Chondrocyte (in vitro differentiated cells): ENCODE results near the gene SSR4. TPM values are rescaled to one million over a fixed set of nuclear protein-coding genes. Genes with fewer than 3 reads are reported as not detected.
"Not testable (repeated sequence)": the region's sequence is repeated elsewhere in the genome, so short reads cannot be mapped to it uniquely, and the experiment has no call there.

ENCODE experiments used
- DNase-seq: peaks from one replicate; pipeline ENCODE4 v3.0.0; 2021; ENCODE audit warnings: mixed read lengths, low spot score
- H3K27ac Mint-ChIP-seq: one replicate; pipeline ENCODE4 v1.8.0; 2021; ENCODE audit warnings: mild to moderate bottlenecking, moderate library complexity, mixed read lengths; ENCODE audit not compliant: unreplicated experiment
- H3K27me3 Mint-ChIP-seq: 2 replicates; pipeline ENCODE4 v1.8.0; 2021; ENCODE audit warnings: low read depth, mixed read lengths
- H3K36me3 Mint-ChIP-seq: 2 replicates; pipeline ENCODE4 v1.8.0; 2021; ENCODE audit warnings: low read depth, mixed read lengths
- H3K4me1 Mint-ChIP-seq: 2 replicates; pipeline ENCODE4 v1.8.0; 2021; ENCODE audit warnings: low read depth, mild to moderate bottlenecking, mixed read lengths
- H3K4me3 Mint-ChIP-seq: one replicate; pipeline ENCODE4 v1.8.0; 2021; ENCODE audit warnings: mild to moderate bottlenecking, moderate library complexity, mixed read lengths; ENCODE audit not compliant: unreplicated experiment
- H3K9me3 Mint-ChIP-seq: 2 replicates; pipeline ENCODE4 v1.8.0; 2021; ENCODE audit warnings: low read depth, mixed read lengths
- total RNA-seq: library from RNA; stranded (reverse); gene quantifications from 3 replicates; pipeline ENCODE4 v1.2.1, GENCODE V29; 2021
- TF ChIP-seq, protein P1 (sequence below): fragments of 200-600 bp; sonication (generic); IDR thresholded peaks from 2 replicates; pipeline ENCODE4 v1.5.0; 2021; ENCODE audit warnings: antibody characterized with exemption, mild to moderate bottlenecking, moderate library complexity

The SSR4 gene
- total RNA-seq, 1 donor from 2014 or later, result 245 TPM

DNA sequence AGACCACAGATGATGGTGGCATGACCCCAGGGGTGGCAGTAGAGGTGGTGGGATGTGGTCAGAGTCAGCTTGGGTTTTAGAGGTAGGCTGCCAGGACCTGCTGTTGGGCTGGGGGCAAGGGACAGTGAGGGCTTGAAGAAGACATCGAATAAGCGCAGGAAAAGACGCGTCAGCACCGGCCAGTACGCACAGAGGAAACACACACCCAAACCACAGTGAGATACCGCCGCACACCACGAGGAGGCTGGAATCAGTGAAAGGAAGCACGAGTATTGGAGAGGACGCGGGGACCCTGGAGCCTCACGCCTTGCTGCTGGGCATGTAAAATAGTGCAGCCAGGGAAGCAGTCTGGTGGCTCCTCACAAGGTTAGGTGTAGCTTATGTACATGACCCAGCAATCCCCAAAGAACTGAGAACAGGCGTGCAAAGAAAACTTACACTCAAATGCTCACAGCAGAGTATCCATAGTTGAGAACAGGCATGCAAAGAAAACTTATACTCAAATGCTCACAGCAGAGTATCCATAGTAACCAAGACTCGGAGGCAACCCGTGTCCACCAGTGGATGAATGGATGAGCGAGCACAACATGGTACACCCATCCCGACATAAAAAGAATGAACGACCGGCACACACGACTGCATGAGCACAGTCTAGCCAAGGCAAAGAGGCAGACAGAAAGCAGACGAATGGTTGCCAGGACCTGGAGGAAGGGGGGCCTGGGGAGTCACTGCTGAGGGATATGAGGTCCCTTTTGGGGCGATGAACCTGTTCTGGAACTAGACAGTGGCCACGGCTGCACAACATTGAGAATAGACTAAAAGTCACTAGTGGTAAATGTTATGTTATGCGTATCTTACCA is 22.6 kb downstream of the SSR4 start:
- Mint-ChIP-seq H3K9me3 (peaks cover 3% of the 10 kb centered on the region), H3K36me3 (no peaks in the 10 kb centered on the region)
- no peak for DNase-seq

GRCh38 chrX:153818064-153818463 is 23.6 kb downstream of the SSR4 start:
- DNase-seq, H3K27me3 Mint-ChIP-seq, H3K4me3 Mint-ChIP-seq, H3K4me1 Mint-ChIP-seq, H3K9me3 Mint-ChIP-seq, H3K36me3 Mint-ChIP-seq, H3K27ac Mint-ChIP-seq: not testable (repeated sequence)

More for the DNA sequence above, 22.6 kb downstream of the SSR4 start:
- H3K27me3 Mint-ChIP-seq, result no peaks in the 10 kb centered on the region
- no peak overlapping the region for H3K4me3 Mint-ChIP-seq
- no peak overlapping the region for H3K27ac Mint-ChIP-seq
- peaks cover 5% of the 10 kb centered on the region for H3K4me1 Mint-ChIP-seq
- TF ChIP-seq, protein P1, sequence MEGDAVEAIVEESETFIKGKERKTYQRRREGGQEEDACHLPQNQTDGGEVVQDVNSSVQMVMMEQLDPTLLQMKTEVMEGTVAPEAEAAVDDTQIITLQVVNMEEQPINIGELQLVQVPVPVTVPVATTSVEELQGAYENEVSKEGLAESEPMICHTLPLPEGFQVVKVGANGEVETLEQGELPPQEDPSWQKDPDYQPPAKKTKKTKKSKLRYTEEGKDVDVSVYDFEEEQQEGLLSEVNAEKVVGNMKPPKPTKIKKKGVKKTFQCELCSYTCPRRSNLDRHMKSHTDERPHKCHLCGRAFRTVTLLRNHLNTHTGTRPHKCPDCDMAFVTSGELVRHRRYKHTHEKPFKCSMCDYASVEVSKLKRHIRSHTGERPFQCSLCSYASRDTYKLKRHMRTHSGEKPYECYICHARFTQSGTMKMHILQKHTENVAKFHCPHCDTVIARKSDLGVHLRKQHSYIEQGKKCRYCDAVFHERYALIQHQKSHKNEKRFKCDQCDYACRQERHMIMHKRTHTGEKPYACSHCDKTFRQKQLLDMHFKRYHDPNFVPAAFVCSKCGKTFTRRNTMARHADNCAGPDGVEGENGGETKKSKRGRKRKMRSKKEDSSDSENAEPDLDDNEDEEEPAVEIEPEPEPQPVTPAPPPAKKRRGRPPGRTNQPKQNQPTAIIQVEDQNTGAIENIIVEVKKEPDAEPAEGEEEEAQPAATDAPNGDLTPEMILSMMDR, result no peak

DNA sequence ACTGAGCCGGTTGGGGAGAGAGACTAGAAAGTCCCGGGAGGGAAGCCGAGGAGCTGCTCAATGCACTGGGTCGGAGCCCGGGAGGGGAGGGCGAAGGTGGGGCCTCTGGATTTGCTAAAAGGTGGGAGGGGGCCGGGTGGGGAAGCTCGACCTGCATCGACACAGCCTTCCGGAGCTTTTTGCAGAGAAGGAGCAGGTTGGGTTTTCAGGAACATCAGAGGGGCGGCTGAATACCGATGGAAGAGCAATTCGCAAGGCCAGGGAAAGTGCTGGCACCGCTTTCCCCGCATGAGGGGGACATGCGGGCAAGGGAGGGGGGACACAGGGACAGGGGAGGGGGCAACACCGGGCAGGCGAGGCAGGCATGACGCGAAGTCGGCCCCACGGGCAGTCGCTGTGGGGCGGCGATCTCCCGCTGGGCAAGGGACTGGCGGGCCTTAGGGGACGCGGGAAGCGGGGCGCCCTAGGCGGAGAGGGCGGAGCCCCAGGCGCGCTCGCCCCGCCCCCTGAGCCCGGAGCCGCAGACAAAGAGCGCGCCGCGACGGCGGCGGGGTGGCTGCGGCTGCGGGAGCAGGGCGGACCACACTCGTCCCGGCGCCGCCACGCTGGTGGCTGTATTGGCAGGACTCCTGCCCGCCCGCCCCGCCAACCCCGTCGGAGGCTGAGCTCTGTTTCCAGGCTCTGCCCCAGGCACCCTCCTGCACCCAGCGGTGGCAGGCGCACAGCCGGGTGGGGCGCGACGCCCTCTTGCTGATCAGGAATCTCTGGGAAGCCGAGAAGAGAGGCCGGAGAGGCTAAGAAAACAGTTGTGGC is 24.3 kb downstream of the SSR4 start:
- peak; percentile 83 for DNase-seq
- peak overlapping the region; percentile 8 for H3K27ac Mint-ChIP-seq

DNA sequence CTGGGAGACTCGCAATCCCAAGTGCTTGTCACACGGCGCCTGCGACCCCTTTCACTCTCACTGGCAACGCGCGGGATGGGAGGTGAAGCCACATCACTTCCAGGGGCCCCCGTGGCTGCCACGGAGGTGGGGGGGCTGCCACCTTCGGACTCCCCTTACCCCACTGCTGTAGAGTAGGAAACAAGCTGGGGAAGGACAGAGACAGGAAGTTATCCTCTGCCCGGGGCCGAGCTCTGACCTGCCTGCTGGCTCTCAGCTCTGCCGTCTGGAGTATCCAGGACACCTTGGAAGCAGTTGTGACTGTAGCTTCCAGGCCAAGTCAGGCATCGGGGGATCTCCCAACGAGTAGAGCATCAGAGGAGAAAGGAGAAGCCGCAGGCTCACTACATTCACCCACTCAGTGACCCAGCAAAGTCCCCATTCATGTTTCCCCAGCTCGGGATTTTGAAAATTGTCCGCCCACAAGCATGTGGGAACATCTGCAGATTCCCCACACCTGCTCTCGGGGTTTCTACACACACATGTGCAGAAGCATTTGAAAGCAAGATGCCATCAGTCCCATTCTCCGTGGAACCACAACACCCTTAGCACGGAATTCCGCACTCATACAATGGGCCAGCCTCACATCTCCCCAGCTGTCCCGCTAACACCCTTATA is 25.0 kb downstream of the SSR4 start:
- Mint-ChIP-seq H3K4me1 (peaks cover 5% of the 10 kb centered on the region), H3K36me3 (no peaks in the 10 kb centered on the region), H3K27me3 (no peaks in the 10 kb centered on the region), H3K9me3 (peaks cover 3% of the 10 kb centered on the region), H3K4me3 (peak overlapping the region; percentile 59), H3K27ac (no peak overlapping the region)
- DNase-seq, result no peak
- TF ChIP-seq, protein P1, result no peak

More for the DNA sequence above, 24.3 kb downstream of the SSR4 start:
- no peaks in the 10 kb centered on the region for H3K36me3 Mint-ChIP-seq
- H3K27me3 Mint-ChIP-seq, result no peaks in the 10 kb centered on the region
- H3K4me1 Mint-ChIP-seq, result peaks cover 5% of the 10 kb centered on the region
- TF ChIP-seq, protein P1, result no peak
- H3K4me3 Mint-ChIP-seq, result peak overlapping the region; percentile 59
- peaks cover 3% of the 10 kb centered on the region for H3K9me3 Mint-ChIP-seq

GRCh38 chrX:153820601-153821000 is 26.1 kb downstream of the SSR4 start:
- H3K36me3 Mint-ChIP-seq, result no peaks in the 10 kb centered on the region
- no peak for DNase-seq
- no peak overlapping the region for H3K27ac Mint-ChIP-seq

More at GRCh38 chrX:153820601-153821000, 26.1 kb downstream of the SSR4 start:
- peaks cover 5% of the 10 kb centered on the region for H3K4me1 Mint-ChIP-seq
- H3K27me3 Mint-ChIP-seq, result no peaks in the 10 kb centered on the region
- H3K4me3 Mint-ChIP-seq, result no peak overlapping the region
- H3K9me3 Mint-ChIP-seq, result peaks cover 3% of the 10 kb centered on the region
- TF ChIP-seq, protein P1, result no peak
